Parathyroid adenoma (tissue), 2 donors: Measurements from ENCODE around the gene HES7.
"Not testable (repeated sequence)": the region's sequence is repeated elsewhere in the genome, so short reads cannot be mapped to it uniquely, and the experiment has no call there.

Experiments used
- H2AFZ ChIP-seq: fragments of 300-600 bp; sonication (generic); one replicate; pipeline ENCODE4 v1.7.0; 2017; ENCODE audit warnings: antibody characterized with exemption, mild to moderate bottlenecking
- H3K27ac ChIP-seq: fragments of 300-600 bp; sonication (generic); one replicate; pipeline ENCODE4 v1.7.0; 2017
- H3K27me3 ChIP-seq: fragments of 300-600 bp; sonication (generic); one replicate; pipeline ENCODE4 v1.7.0; 2017; ENCODE audit warnings: low read length; ENCODE audit not compliant: control insufficient read depth, insufficient read depth
- H3K36me3 ChIP-seq: fragments of 300-600 bp; sonication (generic); one replicate; pipeline ENCODE4 v1.7.0; 2017; ENCODE audit warnings: low read length; ENCODE audit not compliant: control insufficient read depth, insufficient read depth
- H3K4me1 ChIP-seq: fragments of 300-600 bp; sonication (generic); one replicate; pipeline ENCODE4 v1.7.0; 2017; ENCODE audit warnings: control low read depth
- H3K4me2 ChIP-seq: fragments of 300-600 bp; sonication (generic); one replicate; pipeline ENCODE4 v1.7.0; 2017; ENCODE audit warnings: low read length
- H3K4me3 ChIP-seq: fragments of 300-600 bp; sonication (generic); one replicate; pipeline ENCODE4 v1.7.0; 2017; ENCODE audit warnings: low read depth, low read length
- H3K79me2 ChIP-seq: fragments of 300-600 bp; sonication (generic); one replicate; pipeline ENCODE4 v1.7.0; 2017; ENCODE audit warnings: control low read depth
- H3K9ac ChIP-seq: fragments of 300-600 bp; sonication (generic); one replicate; pipeline ENCODE4 v1.7.0; 2017; ENCODE audit warnings: mild to moderate bottlenecking
- H3K9me3 ChIP-seq: fragments of 300-600 bp; sonication (generic); one replicate; pipeline ENCODE4 v1.7.0; 2017; ENCODE audit warnings: low read length; ENCODE audit not compliant: control insufficient read depth
- CTCF ChIP-seq: fragments of 300-600 bp; sonication (generic); IDR thresholded peaks from one replicate; pipeline ENCODE4 v1.7.0; 2017; ENCODE audit warnings: antibody characterized with exemption, mild to moderate bottlenecking
- donor health status: primary hyperparathyroidism.

Gene HES7

GRCh38 chr17:8110456-8110804 lies 13.5 kb downstream of the HES7 start:
- H3K79me2 ChIP-seq: no peaks in the 10 kb centered on the region
- no peaks in the 10 kb centered on the region for H3K27me3 ChIP-seq
- H2AFZ ChIP-seq: peak overlapping the region; percentile 89
- no peak overlapping the region for H3K9ac ChIP-seq
- H3K4me2 ChIP-seq: peak overlapping the region; percentile 87
- H3K27ac ChIP-seq: no peak overlapping the region
- no peak overlapping the region for H3K4me3 ChIP-seq
- no peaks in the 10 kb centered on the region for H3K4me1 ChIP-seq
- H3K36me3 ChIP-seq: no peaks in the 10 kb centered on the region
- H3K9me3 ChIP-seq: no peaks in the 10 kb centered on the region
- TF ChIP-seq CTCF: no peak

- H3K27me3 ChIP-seq: no peaks in the 10 kb centered on the region
- H3K36me3 ChIP-seq: no peaks in the 10 kb centered on the region
- peak; percentile 95 for TF ChIP-seq CTCF
- no peak overlapping the region for H3K9ac ChIP-seq
- peak overlapping the region; percentile 87 for H3K4me2 ChIP-seq
- no peak overlapping the region for H3K27ac ChIP-seq
- H3K9me3 ChIP-seq: no peaks in the 10 kb centered on the region
- H2AFZ ChIP-seq: peak overlapping the region; percentile 89
- H3K4me3 ChIP-seq: peak overlapping the region; percentile 47
- H3K4me1 ChIP-seq: no peaks in the 10 kb centered on the region
- H3K79me2 ChIP-seq: no peaks in the 10 kb centered on the region
Observed at GRCh38 chr17:8109661-8110455, 14.0 kb downstream of the HES7 start.

- Histone ChIP-seq H3K9me3 (no peaks in the 10 kb centered on the region), H3K4me3 (no peak overlapping the region), H3K36me3 (no peaks in the 10 kb centered on the region), H2AFZ (no peak overlapping the region), H3K27me3 (no peaks in the 10 kb centered on the region), H3K79me2 (no peaks in the 10 kb centered on the region), H3K27ac (no peak overlapping the region), H3K4me1 (no peaks in the 10 kb centered on the region), H3K4me2 (no peak overlapping the region), H3K9ac (no peak overlapping the region)
- TF ChIP-seq CTCF: no peak
Observed at GRCh38 chr17:8108972-8109660, 14.8 kb downstream of the HES7 start.

GRCh38 chr17:8106980-8107379 lies 16.9 kb downstream of the HES7 start:
- H3K9me3 ChIP-seq, H3K4me3 ChIP-seq, H3K27ac ChIP-seq, H3K36me3 ChIP-seq, H3K4me1 ChIP-seq, H3K9ac ChIP-seq, H3K79me2 ChIP-seq, H3K4me2 ChIP-seq, H2AFZ ChIP-seq, H3K27me3 ChIP-seq: not testable (repeated sequence)

GRCh38 chr17:8105957-8106398 lies 17.9 kb downstream of the HES7 start:
- Histone ChIP-seq H3K4me1 (peaks cover 15% of the 10 kb centered on the region), H3K4me2 (no peak overlapping the region), H3K9ac (no peak overlapping the region), H3K79me2 (no peaks in the 10 kb centered on the region), H3K4me3 (no peak overlapping the region), H3K27me3 (no peaks in the 10 kb centered on the region), H2AFZ (no peak overlapping the region), H3K36me3 (no peaks in the 10 kb centered on the region), H3K9me3 (no peaks in the 10 kb centered on the region), H3K27ac (no peak overlapping the region)
- no peak for TF ChIP-seq CTCF
